A673 (cell line): ENCODE results near the gene HMGN4. TPM values are rescaled to one million over a fixed set of nuclear protein-coding genes. Genes with fewer than 3 reads are reported as not detected.

Experiments used
- BruUV-seq: library from RNA; stranded (reverse); fragments of 400-500 nt; replicated peaks from 2 replicates; lab custom pipeline; 2021; lab: Mats Ljungman, UMichigan
- CTCF ChIA-PET: fragments of 300-600 bp; sonication (Branson Sonifier 250); formaldehyde crosslinking; loops from one replicate; lab custom pipeline; 2022; ENCODE audit warnings: antibody characterized with exemption; lab: Charles Lee
- POLR2A ChIA-PET: fragments of 300-600 bp; sonication (Branson Sonifier 250); formaldehyde crosslinking; loops from one replicate; lab custom pipeline; 2022; ENCODE audit warnings: antibody characterized with exemption; ENCODE audit not compliant: low non-redundant PET; lab: Charles Lee
- DNase-seq: peaks from one replicate; pipeline ENCODE4 v3.0.0-alpha.2; 2015; ENCODE audit warnings: low spot score
- H3K27ac ChIP-seq: fragments of 200-600 bp; sonication (generic); 2 replicates; pipeline ENCODE4 v1.5.1; 2016; ENCODE audit warnings: mixed run types, low read depth, mild to moderate bottlenecking, mixed read lengths, antibody characterized with exemption, low read length; ENCODE audit not compliant: poor library complexity, severe bottlenecking
- H3K27me3 ChIP-seq: fragments of 200-600 bp; sonication (generic); replicated peaks from 2 replicates; pipeline ENCODE4 v1.6.1; 2017; ENCODE audit warnings: mixed run types, low read depth, mild to moderate bottlenecking, mixed read lengths, antibody characterized with exemption, low read length; ENCODE audit not compliant: insufficient read depth, poor library complexity
- H3K36me3 ChIP-seq: fragments of 200-600 bp; sonication (generic); 2 replicates; pipeline ENCODE4 v1.6.1; 2016; ENCODE audit warnings: mixed run types, mild to moderate bottlenecking, mixed read lengths, antibody characterized with exemption, low read length; ENCODE audit not compliant: insufficient read depth, poor library complexity, severe bottlenecking
- H3K4me1 ChIP-seq: fragments of 200-600 bp; sonication (generic); 2 replicates; pipeline ENCODE4 v1.6.1; 2017; ENCODE audit warnings: mixed run types, mild to moderate bottlenecking, mixed read lengths, antibody characterized with exemption, low read length; ENCODE audit not compliant: insufficient read depth, poor library complexity, severe bottlenecking
- H3K4me3 ChIP-seq: fragments of 200-600 bp; sonication (generic); 2 replicates; pipeline ENCODE4 v1.5.1; 2016; ENCODE audit warnings: low read depth, mixed run types, mild to moderate bottlenecking, mixed read lengths, low read length; ENCODE audit not compliant: poor library complexity, severe bottlenecking
- H3K9me3 ChIP-seq: fragments of 200-600 bp; sonication (generic); 2 replicates; pipeline ENCODE4 v1.6.1; 2016; ENCODE audit warnings: mixed run types, low read depth, mild to moderate bottlenecking, mixed read lengths, antibody characterized with exemption, low read length; ENCODE audit not compliant: poor library complexity, severe bottlenecking
- CTCF ChIP-seq: fragments of 300-800, 200-600 bp; sonication (generic); conservative IDR thresholded peaks from 2 replicates; pipeline ENCODE4 v1.5.1; 2017; ENCODE audit warnings: low read depth, mild to moderate bottlenecking, antibody characterized with exemption, low read length, moderate library complexity, mixed read lengths
- EZH2 ChIP-seq: fragments of 200-600 bp; sonication (generic); IDR thresholded peaks from 2 replicates; pipeline ENCODE4 v1.6.1; 2017; ENCODE audit warnings: borderline replicate concordance, low read depth, mild to moderate bottlenecking, mixed read lengths, antibody characterized with exemption, low read length; ENCODE audit not compliant: poor library complexity, severe bottlenecking
- intact Hi-C: fragments of 100-400 bp; cut with micrococcal nuclease; formaldehyde crosslinking; loops from one replicate; pipeline ENCODE4 v1.10.0; 2022; ENCODE audit not compliant: unreplicated experiment
- total RNA-seq: library from RNA; stranded (reverse); gene quantifications from 2 replicates; pipeline ENCODE4 v1.2.3, GENCODE V29; 2021

Gene HMGN4
- total RNA-seq, 1 experiment from 2014 or later = 58.6 TPM

- no peaks in the 10 kb centered on the region for H3K27me3 ChIP-seq
Observed at GRCh38 chr6:26554697-26555504, 16.7 kb downstream of the HMGN4 start.

GRCh38 chr6:26555505-26556262, 17.5 kb downstream of the HMGN4 start:
- ChIA-PET POLR2A (interaction anchor here (0.7 kb wide), 1 partner anchor 269 kb away, joined by 5 read pairs; no protein-coding TSS in a partner anchor), CTCF (interaction anchor here (1.2 to 1.4 kb wide), 3 partner anchors 13 to 214 kb away, joined by 5 to 7 read pairs (median 5); no protein-coding TSS in a partner anchor)
- Histone ChIP-seq H3K4me1 (no peaks in the 10 kb centered on the region), H3K4me3 (peak overlapping the region; percentile 61), H3K9me3 (no peaks in the 10 kb centered on the region), H3K27me3 (no peaks in the 10 kb centered on the region), H3K36me3 (no peaks in the 10 kb centered on the region), H3K27ac (peak overlapping the region; percentile 69)
- no TSS peak for BruUV-seq
- intact Hi-C loops = loop anchor here (2.0 to 10.0 kb wide), 5 partner anchors 13 to 501 kb away; a partner anchor contains a TSS
- DNase-seq = peak; percentile 67
- TF ChIP-seq EZH2 (no peak), CTCF (no peak)

More at GRCh38 chr6:26554697-26555504, 16.7 kb downstream of the HMGN4 start:
- Histone ChIP-seq H3K27ac (peak overlapping the region; percentile 69), H3K4me1 (no peaks in the 10 kb centered on the region), H3K36me3 (no peaks in the 10 kb centered on the region), H3K9me3 (no peaks in the 10 kb centered on the region), H3K4me3 (peak overlapping the region; percentile 61)
- CTCF ChIA-PET = interaction anchor here (0.6 to 1.2 kb wide), 2 partner anchors 41 to 300 kb away, joined by 5 to 9 read pairs; no protein-coding TSS in a partner anchor
- POLR2A ChIA-PET = interaction anchor here (0.6 kb wide), 1 partner anchor 285 kb away, joined by 3 read pairs; no protein-coding TSS in a partner anchor
- TF ChIP-seq EZH2 (no peak), CTCF (no peak)
- peak; percentile 86 for DNase-seq
- BruUV-seq = no TSS peak
- intact Hi-C loops = loop anchor here (2.0 to 10.0 kb wide), 5 partner anchors 14 to 500 kb away; a partner anchor contains a TSS
